ENCODE measurements around the gene TIMP1.
"Not testable (repeated sequence)": the region's sequence is repeated elsewhere in the genome, so short reads cannot be mapped to it uniquely, and the experiment has no call there.

TIMP1 gene

DNA sequence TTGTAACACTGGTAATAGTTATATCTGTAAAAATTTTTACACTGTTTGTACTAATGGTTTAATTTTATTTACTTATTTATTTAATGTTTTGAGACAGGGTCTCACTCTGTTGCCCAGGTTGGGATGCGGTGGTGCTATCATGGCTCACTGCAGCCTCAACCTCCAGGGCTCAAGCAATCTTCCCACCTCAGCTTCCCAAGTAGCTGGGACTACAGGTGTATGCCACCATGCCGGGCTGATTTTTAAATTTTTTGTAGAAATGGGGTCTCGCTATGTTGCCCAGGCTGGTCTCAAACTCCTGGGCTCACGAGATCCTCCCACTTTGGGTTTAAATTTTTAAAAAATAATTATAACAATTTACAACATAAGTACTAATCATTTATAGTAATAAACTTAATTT, 20.9 kb downstream of the TIMP1 start:
- DNase-seq (ENCODE audit: low read depth in 2 of 3, low spot score in 1 of 3) = not testable (repeated sequence)

DNA sequence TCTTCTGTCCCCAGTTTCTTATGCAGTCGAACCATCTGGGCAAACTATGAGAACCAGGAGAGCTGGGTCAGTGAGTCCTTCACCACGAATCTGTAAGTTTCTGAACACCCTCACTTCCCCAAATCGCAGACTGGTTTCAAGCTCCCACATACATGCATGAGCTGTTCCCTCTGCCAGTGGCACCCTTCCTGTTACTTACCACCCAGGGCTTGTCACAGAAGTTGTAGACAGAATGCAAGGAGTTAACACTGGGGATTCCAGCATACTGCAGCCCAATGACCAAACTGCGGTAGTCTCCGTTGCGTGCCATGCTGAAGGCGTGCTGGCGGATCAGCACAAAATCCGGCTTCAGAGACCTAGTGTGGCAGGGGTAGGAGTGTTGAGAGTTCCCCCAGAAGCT, 22.8 kb downstream of the TIMP1 start:
- no peak for DNase-seq (ENCODE audit: low read depth in 2 of 3, low spot score in 1 of 3)

DNA sequence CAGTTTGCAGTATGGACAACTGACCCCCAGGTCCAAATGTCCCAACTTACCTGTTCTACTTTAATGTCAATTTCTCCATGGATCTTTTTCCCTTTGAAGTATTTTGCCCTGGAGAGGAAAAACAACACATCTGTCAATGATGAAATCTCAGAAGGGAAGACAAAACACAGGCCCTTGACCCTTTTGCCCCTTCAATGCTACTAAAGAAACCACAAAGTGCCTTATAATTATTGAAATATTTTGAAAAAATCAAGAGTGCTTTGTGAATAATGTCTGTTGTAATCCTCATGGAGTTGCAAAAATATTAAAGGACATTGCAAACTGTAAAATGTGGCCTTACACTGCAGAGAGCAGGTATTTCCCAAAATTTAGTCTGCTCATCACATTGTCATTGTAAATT, 24.9 kb downstream of the TIMP1 start:
- no peak for DNase-seq (ENCODE audit: low read depth in 2 of 3, low spot score in 1 of 3)

DNA sequence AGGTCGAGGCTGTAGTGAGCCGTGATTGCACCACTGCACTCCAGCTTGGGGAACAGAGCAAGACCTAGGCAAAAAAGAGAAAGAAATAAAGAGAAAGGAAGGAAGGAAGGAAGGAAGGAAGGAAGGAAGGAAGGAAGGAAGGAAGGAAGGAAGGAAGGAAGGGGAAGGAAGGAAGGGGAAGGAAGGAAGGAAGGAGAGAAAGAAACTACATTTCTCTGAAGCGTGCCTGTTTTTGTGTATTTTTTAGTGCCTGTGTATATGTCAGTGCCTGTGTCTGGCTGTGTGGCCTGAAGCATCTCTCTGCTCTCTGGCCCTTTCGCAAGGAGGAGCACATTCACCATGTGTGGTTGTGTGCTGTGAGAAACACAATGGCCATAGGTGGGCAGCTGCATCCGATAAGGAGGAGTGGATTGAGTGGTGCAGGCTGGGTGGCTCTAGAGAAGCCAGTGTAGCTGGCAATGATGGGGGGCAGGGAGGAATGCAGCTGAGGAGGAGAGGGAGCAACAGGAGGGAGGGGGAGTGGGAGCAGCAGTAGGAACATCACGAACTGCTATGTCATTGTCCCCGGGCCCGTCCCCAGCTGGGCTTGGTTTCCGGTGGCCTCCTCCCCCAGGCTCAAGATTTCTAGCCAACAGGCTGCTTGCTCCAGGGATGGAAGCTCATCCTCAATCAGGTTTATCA, 26.0 kb downstream of the TIMP1 start:
- no peak for DNase-seq (ENCODE audit: low read depth in 2 of 3, low spot score in 1 of 3)

DNA sequence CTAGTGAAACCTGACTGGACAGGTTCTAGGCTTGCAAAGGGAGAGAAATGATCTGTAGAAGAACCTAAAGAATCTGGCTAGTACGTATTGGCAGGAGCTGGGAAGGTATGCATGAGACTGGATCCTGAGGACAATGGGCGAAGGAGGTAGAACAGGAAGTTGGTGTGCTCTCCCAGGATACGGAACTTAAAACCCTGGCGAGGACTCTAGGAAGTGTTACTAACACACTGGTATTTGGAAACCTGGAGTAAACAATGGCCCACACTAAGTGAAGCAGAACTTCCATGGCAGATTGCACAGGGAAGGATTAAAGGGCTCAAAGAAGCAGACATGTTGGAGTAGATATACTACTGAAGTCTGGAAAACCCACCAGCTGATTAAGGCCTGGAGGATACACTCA, 28.3 kb downstream of the TIMP1 start:
- DNase-seq (ENCODE audit: low read depth in 2 of 3, low spot score in 1 of 3) = no peak

DNA sequence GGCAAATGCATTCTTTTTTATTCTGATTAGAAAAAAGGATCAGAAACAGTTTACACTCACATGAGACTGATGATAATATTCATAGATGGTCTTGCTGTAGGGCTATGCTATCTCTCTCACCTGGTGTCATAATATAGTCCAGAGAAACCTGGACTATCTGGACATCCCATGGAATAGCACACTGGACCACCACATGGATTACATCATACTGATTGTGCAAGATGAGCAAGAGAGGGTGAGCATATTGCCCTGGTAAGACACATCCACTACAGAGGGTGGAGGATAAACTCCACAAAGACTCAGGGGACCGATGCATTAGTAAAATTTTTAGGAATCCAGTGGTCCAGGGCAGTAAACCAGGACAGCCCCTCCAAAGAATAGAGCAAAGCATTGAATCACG, 29.3 kb downstream of the TIMP1 start:
- DNase-seq (ENCODE audit: low read depth in 2 of 3, low spot score in 1 of 3) = no peak

DNA sequence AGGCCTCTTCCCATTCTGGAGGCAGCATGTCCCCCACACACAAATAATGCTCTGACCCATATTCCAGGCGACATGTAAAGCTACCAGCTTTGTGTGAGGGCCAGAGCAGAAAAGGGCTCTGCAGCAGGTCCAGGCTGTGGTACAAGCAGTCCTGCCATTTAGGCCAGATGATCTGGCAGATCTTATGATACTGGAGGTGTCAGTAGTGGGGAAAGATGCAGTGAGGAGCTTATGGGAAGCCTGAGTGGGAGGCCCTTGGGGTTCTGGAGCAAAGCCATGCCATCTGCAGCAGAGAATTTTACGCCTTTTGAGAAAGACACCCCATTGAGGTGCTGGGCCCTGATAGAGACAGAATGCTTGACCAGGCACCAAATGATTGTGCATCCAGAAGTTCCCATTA, 29.7 kb downstream of the TIMP1 start:
- no peak for DNase-seq (ENCODE audit: low read depth in 2 of 3, low spot score in 1 of 3)

DNA sequence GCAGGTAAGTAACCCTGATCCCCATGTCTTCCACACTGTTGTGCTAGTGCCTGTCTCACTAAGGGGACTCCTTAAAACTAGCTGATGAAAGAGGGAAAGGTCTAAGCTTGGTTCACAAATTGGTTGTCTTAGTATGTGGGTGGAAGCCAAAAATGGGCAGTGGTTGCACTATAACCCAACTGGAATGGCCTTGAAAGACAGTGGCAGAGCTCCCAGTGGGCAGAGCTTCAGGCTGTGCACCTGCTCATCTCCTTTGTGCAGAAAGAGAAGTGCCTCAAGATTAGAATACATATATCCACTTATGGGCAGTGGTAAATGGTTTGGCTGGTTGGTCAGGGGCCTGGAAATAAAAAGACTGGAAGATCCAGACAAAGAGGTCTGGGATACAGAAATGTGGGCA, 30.2 kb downstream of the TIMP1 start:
- no peak for DNase-seq (ENCODE audit: low read depth in 2 of 3, low spot score in 1 of 3)

DNA sequence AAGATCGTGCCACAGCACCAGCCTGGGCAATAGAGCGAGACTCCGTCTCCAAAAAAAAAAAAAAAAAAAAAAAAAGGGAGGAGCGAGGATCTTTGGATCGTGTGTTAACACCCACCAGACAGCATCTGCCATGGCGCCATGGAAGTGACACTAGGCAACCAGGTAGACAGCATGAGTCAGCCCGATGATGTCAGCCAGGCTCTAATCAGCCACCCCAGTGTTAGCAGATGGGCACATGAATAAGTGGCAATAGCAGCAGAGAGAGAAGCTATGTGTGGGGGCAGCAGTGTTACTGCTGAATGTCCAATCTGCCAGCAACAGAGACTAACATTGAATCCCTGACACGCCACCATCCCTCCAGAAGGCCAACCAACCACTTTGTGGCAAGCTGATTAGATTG, 30.8 kb downstream of the TIMP1 start:
- DNase-seq (ENCODE audit: low read depth in 2 of 3, low spot score in 1 of 3) = no peak

DNA sequence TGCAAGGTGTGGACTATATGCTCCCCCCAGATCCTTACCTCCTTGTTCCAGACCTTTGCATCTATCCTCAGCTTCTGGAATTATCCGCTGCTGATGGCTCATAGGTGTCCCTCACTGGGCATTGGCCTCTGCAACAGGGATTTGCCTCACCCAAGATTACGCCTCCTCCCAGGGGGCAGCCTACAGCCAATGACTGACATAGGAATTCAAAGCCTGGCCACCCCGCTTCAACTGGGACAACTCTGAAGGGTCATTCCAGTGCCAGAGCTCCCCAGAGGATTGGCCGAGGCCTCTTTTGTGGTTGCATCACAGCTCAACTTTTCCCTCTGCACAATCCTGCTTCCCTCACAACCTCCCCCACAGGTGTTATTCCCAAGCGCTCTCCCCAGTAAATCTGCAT, 32.4 kb downstream of the TIMP1 start:
- no peak for DNase-seq (ENCODE audit: low read depth in 2 of 3, low spot score in 1 of 3)

DNA sequence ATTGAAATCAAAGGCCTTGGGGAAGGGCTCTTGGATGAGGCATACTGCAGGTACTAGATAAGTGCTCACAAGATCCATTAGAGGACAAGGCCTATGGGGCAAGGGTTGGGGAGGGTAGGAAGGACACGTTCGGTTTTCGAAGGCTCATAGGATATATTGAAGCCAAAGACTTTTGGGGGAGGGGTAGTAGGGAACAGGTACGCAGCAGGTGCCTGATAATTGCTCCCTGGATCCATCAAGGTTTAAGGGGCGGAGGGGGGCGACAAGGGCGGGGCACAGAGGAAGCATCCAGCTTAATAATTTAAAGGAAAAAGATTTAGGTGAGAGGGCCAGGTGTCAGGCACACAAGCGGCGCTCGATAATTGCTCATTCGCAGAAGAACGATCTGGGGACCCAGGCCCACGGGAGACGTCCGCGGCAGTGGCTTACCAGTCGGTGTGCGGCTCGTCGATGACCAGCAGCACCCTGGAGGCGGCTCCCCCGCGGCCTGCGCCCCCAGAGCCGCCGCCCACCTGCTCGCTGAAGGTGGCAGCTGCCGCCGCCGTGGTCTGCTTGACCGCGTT, 36.8 kb downstream of the TIMP1 start:
- DNase-seq (ENCODE audit: low read depth in 2 of 3, low spot score in 1 of 3) = no peak

DNA sequence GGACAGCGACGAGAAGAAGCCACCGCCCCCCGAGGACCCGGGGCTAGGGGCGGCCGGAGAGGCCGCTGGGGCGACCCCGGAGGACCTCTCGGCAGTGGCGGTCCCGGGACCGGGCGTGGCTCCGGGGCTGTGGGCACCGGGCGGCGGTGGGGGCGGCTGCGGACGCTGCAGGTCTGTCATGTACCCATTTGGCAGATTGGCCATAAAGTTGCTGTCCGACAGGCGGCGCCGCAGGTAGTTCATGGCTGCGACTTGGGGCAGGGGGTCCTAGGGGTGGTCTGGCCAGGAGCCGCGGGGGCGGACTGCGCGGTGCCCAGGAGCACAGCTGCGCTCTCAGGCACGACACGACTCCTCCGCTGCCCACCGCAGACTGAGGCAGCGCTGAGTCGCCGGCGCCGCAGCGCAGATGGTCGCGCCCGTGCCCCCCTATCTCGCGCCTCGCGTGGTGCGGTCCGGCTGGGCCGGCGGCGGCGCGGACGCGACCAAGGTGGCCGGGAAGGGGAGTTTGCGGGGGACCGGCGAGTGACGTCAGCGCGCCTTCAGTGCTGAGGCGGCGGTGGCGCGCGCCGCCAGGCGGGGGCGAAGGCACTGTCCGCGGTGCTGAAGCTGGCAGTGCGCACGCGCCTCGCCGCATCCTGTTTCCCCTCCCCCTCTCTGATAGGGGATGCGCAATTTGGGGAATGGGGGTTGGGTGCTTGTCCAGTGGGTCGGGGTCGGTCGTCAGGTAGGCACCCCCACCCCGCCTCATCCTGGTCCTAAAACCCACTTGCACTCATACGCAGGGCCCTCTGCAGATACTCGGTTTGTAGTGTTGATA, 37.5 kb downstream of the TIMP1 start, which contains the start of gene SYN1:
Gene SYN1, minus strand, starts transcription at position 372 of the 817 bp plus-strand sequence. Its CDS starts 129 bp downstream, at position 243.
- peak; percentile 57 to 70 (median 66) for DNase-seq (ENCODE audit: low read depth in 2 of 3, low spot score in 1 of 3)

DNA sequence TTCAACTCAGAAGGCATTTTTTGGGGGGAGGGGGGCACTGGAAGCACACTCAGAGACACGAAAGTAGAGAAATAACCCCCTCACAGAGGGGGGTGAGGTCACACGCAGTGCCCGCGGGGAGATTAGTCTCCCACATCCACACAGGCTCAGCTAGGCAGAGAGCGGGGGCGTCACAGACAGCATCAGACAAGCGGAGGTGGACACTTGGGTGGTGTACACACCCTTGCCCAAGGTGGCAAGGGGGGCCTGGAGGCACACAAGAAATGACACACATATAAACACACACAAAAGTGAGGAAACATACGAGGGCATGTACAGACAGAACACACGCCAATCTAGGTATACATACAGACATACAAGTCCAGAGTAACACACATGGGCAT, 38.1 kb downstream of the TIMP1 start:
- no peak for DNase-seq (ENCODE audit: low read depth in 2 of 3, low spot score in 1 of 3)

DNA sequence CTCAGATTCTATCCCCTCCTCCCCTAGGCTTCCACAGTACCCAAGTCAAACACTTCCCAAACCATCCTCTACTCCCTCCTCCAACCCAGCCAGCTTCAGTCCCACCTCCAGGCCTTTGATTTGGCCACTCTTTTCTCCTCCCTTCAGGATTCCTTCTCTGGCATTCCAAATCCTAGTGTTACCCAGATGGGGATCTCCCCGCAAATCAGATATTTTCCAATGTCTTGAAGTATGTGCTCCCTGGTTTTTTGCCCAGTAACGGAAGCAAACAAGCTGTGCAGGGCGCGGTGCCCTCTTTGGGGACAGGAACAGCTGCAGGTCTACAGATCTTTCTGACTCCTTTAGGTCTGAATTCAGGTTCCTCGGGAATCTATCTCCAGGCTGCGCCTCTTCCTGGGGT, 39.6 kb downstream of the TIMP1 start:
- DNase-seq (ENCODE audit: low read depth in 2 of 3, low spot score in 1 of 3) = no peak

DNA sequence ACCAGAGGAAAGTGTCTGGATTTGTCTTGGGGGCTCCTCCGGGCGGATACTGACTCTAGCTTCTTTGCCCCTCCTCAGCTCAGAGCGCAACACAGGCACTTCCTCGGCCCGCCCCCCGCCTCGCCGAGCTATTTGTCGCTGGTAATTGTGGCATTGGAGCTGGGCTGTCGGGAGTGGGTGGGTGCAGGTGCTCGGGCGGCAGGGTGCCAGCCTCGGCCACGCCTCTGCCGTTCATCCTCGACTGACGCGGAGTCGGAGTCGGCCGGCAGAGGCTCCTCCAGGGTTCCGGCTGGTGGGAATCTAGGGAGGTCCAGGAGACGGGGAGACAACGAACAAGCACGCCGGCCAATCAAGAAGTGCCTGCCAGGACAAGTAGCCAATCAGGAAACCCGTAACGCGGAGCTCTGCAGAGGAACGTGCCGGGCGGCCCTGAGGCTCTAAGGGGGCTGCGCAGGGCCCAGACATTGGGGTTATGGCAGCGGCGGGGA, 41.3 kb downstream of the TIMP1 start:
- peak in 1 of 3 donors; percentile 23 for DNase-seq (ENCODE audit: low read depth in 2 of 3, low spot score in 1 of 3)

DNA sequence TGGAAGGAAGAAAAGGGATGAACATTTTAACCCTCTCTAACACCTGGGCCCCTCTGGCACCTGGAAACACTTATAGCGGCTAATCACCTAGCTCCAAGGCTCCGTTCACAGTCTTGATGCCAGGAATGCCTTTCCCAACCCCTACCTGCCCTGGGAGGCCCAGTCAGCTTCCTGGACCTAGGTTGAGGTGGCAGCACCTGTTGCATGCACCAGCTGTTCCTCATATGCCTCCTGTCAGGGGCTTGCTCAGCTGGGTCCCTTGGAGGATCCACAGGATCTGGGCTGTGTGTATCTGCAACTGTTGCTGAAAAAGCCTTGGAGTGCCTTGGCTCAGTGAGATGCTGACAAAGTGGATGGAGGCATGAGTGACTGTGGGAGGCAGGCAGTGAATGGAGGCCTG, 43.1 kb downstream of the TIMP1 start:
- DNase-seq (ENCODE audit: low read depth in 2 of 3, low spot score in 1 of 3) = no peak

DNA sequence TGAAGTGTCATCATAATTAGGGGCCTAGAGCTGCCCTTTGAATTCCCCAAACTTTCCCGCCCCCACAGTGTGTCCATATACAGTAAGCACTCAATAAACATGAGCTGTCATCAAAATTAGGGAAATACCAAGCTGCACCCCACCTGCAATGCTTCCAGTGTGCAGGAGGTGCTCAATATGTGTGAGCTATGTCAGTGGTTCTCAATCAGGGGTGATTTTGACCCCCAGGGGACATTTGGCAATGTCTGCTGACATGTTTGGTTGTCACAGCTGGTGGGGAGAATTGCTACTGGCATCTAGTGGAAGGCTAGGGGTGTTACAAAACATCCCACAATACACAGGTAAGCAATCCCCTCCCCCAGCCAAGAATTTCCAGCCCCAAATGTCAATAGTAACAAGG, 46.7 kb downstream of the TIMP1 start:
- DNase-seq (ENCODE audit: low read depth in 2 of 3, low spot score in 1 of 3) = no peak

DNA sequence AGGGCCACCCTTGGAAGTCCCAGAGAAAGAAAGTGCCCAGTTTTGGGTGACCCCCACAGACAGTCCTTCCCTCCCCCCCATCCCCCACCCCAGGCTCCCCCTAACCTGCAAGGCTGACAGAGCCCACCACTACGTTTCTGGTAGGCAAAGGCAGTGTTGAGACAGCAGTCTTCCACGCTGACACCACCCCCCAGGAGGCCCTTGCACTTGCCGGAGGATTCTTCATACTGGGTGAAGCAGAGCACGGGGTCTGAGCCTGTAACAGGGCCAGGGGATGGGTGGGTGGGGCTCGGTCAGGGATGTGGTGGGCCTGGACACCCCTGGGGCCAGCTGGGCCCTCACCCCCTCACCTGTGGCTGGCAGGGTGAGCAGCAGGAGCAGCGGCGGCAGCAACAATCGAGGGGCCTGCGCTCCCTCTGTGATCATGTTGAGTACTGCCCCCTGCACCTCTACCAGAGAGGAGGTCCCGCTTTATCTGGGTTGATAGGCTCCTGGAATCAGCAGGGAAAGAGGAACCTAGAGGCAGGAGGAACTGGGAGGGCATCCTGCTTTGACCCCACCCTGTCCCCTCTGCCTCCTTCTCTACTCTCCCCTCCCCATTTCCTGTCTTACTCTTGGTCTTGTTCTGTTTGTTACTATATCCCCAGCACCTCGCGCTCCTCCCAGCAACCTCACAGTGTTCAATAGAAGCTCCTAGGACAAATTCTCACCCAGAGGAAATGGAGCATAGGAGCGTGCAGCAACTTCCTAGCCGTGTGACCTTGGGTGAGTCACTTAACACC, 47.4 kb downstream of the TIMP1 start, which contains the start of gene CFP:
Gene CFP, minus strand, starts transcription at position 512 of the 782 bp plus-strand sequence. Its CDS starts 86 bp downstream, at position 426.
- DNase-seq (ENCODE audit: low read depth in 2 of 3, low spot score in 1 of 3) = no peak

DNA sequence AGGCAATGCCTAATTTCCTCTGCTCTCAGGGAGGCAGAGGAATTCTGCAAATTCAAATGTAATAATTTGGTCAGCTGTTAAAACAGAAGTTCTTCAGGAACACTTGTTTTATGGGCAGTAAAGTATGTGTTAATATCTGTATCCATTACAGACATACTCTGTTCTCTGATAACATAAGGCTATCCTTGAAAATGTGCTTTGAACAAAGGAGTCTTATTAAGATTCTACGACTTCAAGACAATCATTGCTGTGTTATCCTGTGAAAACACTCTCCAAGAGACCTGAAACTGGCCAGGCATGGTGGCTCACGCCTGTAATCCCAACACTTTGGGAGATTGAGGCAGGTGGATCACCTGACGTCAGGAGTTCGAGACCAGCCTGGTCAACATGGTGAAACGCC, 49.4 kb downstream of the TIMP1 start:
- no peak for DNase-seq (ENCODE audit: low read depth in 2 of 3, low spot score in 1 of 3)

DNA sequence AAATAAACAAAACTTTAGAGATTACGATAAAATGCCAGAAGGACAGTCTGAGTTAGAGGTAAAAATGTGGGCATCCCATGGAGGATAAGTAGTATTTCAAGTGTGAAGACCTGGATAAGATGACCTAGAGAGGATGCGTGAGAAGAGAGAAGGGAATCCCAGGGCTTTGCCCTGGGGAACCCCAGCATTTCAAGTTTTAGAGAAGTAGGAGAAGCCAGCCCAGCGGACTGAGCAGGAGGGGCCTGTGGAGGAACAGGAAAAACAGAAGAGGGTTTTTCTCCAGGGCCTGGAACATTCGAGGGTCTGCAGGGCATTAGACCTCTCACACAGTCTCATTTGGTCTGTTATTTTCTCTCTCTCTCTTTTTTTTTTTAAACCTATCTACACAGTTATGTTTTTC, 50.4 kb downstream of the TIMP1 start:
- DNase-seq (ENCODE audit: low read depth in 2 of 3, low spot score in 1 of 3) = no peak

All from stimulated activated CD4-positive, alpha-beta T cell treated with anti-CD3 and anti-CD28 coated beads, Interleukin-12 subunit alpha, Interleukin-12 subunit beta, amount 100 ng/mL, for 48 hours (primary cell).